Right lobe of liver (tissue), 4 donors: ENCODE measurements around the gene PEX3.

Source experiments
- POLR2A ChIP-seq: fragments of 450-650 bp; IDR thresholded peaks from one replicate; pipeline ENCODE4 v1.6.1; 2017; ENCODE audit warnings: antibody characterized with exemption, mild to moderate bottlenecking
- TF ChIP-seq, protein P1 (sequence below), 4 donors: fragments of 200-600 bp in 3 of 4; fragments of 450-650 bp in 1 of 4; IDR thresholded peaks; one replicate each; pipeline versions ENCODE4 v1.5.1 to v1.8.0; 2016 to 2022; ENCODE audit warnings: antibody characterized with exemption in 4 of 4, mild to moderate bottlenecking in 2 of 4
- donor health status: DM: no; HTN: no; CAD: no.
- donor health status: DM: no; HTN: no; CAD: no.
- donor health status: DM: no; HTN: yes; CAD: no.

DNA sequence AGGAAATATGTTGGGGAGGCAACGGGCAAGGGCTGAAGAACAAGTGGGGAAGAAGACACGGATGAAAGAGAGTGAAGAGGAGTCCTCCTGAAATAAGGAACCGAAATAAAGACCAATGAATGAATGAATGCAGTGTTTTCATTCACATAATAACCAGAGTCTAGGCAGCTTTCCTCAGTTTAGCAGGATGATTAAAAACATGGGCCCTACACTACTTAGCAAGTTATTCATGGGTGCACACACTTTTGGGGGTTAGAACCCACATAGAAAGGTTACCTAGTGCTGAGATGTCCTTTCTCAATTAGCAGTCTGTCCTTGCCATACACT, 66.8 kb downstream of the PEX3 start:
- TF ChIP-seq POLR2A = no peak
- TF ChIP-seq, protein P1, sequence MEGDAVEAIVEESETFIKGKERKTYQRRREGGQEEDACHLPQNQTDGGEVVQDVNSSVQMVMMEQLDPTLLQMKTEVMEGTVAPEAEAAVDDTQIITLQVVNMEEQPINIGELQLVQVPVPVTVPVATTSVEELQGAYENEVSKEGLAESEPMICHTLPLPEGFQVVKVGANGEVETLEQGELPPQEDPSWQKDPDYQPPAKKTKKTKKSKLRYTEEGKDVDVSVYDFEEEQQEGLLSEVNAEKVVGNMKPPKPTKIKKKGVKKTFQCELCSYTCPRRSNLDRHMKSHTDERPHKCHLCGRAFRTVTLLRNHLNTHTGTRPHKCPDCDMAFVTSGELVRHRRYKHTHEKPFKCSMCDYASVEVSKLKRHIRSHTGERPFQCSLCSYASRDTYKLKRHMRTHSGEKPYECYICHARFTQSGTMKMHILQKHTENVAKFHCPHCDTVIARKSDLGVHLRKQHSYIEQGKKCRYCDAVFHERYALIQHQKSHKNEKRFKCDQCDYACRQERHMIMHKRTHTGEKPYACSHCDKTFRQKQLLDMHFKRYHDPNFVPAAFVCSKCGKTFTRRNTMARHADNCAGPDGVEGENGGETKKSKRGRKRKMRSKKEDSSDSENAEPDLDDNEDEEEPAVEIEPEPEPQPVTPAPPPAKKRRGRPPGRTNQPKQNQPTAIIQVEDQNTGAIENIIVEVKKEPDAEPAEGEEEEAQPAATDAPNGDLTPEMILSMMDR (IDR thresholded peaks at IDR 0.05) = no peak
